Esophagus (tissue), 2 donors: ENCODE measurements around the gene DDX25. TPM values are rescaled to one million over a fixed set of nuclear protein-coding genes. Genes with fewer than 3 reads are reported as not detected.

Experiments used
- H3K27ac ChIP-seq, 2 donors: one replicate each; pipeline ENCODE4 v1.5.1; 2013; ENCODE audit warnings: low read depth in 2 of 2, mild to moderate bottlenecking in 2 of 2, inconsistent platforms in 1 of 2, low read length in 1 of 2, moderate library complexity in 1 of 2
- H3K27me3 ChIP-seq, 2 donors: one replicate each; pipeline ENCODE4 v1.6.1; 2013; ENCODE audit warnings: low read length in 2 of 2, control low read depth in 1 of 2, mild to moderate bottlenecking in 1 of 2; ENCODE audit not compliant: insufficient read depth in 2 of 2, control insufficient read depth in 1 of 2
- H3K36me3 ChIP-seq, 2 donors: one replicate each; pipeline ENCODE4 v1.6.1; 2013; ENCODE audit warnings: low read length in 1 of 2; ENCODE audit not compliant: control insufficient read depth in 2 of 2, insufficient read depth in 2 of 2
- H3K4me1 ChIP-seq, 2 donors: one replicate each; pipeline ENCODE4 v1.6.1; 2013; ENCODE audit warnings: low read length in 1 of 2; ENCODE audit not compliant: control insufficient read depth in 2 of 2, insufficient read depth in 2 of 2
- H3K4me3 ChIP-seq, 2 donors: one replicate each; pipeline ENCODE4 v1.5.1; 2013; ENCODE audit warnings: low read length in 2 of 2, mild to moderate bottlenecking in 2 of 2, low read depth in 1 of 2, moderate library complexity in 1 of 2
- H3K9me3 ChIP-seq, 2 donors: one replicate each; pipeline ENCODE4 v1.6.1; 2013; ENCODE audit warnings: mild to moderate bottlenecking in 2 of 2, low read depth in 1 of 2, low read length in 1 of 2, moderate library complexity in 1 of 2; ENCODE audit not compliant: control insufficient read depth in 2 of 2, insufficient read depth in 1 of 2
- WGBS, 2 donors: extraction: QIAGEN DNeasy Blood & Tissue Kit; methylation state at CpG; one replicate each; pipeline ENCODE4 v1.1.7; 2013; 5-methylcytosine and 5-hydroxymethylcytosine counted together
- polyA plus RNA-seq, 2 donors: library from polyadenylated mRNA; stranded (reverse); fragments of 200-250 nt; gene quantifications; one replicate each; pipeline ENCODE4 v1.2.3, GENCODE V29; 2013
- donor health status: healthy with polysubstance abuse.
- donor health status: Bipolar disorder and iron deficiency.

DDX25 gene
- polyA plus RNA-seq, 2 donors, result 0.14 to 0.27 TPM

DNA sequence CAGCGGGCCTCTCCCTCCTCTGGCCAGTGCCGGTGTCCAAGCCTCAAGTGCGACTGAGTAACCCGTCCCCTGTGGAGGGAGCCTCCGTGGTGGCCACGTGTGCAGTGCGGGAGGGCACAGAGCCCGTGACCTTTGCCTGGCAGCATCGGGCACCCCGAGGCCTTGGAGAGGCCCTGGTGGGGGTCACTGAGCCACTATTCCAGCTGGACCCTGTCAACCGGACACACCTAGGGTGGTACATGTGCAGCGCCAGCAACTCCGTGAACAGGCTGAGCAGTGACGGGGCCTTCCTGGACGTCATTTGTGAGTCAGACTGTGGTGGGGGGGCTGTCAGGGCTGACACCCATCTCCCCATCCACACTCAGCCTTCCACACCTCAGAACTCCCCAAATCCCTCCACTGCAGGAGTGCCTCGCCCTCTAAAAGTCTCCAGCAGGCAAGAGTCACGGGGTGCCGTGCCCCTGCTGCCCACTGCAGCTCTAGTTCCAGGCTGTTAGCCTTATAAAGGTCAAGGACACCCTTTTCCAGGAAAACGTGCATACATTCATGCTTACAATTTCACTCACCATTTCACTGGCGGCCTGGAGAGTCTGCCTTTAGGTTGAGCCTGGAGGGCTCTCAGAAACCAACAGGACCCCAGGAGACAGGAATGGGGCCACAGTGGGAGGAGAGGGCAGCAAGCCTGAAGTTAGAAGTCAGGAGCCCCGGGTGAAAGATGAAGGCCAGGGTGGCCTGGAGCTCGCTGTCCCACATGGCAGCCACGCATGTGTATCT lies 44.2 kb downstream of the DDX25 start:
- 82 to 88% methylated on average over 20 to 23 of the region's 23 CpGs for WGBS, 2 donors
- no peak overlapping the region for H3K4me3 ChIP-seq
- H3K36me3 ChIP-seq, result no peaks in the 10 kb centered on the region
- H3K4me1 ChIP-seq, result peaks cover 13 to 19% of the 10 kb centered on the region in 2 donors
- H3K27ac ChIP-seq, result no peak overlapping the region
- no peaks in the 10 kb centered on the region for H3K27me3 ChIP-seq
- no peaks in the 10 kb centered on the region for H3K9me3 ChIP-seq

DNA sequence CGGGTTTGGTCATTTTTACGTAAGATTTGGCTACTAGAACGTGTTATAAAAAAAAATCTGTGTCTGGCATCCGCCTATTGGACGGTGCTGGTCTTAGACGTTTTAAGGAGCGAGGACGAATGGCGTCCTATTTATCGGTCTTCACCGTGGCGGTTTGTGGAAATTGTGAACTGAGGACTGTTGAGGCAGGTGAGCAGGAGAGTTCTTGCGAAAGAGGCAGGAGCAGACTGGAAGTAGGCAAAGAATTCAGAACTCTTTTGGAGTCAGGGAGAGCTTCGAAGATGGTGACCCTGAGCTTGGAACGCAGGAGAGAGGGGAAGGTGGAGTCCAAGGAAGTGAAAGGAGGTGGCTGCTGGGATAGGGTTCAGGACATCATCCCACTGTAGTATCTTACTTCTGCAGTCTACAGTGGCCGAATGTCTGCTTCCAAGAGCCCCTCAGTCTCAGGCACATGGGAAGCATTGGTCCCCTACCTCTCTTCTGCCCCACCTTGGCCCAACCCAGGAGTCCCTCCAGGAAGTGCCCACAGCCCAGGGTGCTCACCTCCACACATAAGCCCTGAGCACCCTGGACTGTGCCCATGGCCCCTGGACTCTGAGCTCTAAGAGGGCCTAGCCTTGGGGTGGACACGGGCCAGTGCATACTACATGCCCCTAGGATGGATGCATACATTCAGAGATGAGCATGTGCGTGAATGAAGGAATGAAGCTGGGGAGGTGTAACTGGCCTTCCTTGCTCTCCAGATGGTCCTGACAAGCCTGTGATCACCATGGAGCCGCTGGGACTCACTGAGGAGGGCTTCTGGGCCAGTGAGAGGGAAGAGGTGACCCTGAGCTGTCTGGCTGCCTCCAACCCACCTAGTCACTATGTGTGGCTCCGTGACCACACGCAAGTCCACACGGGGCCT lies 45.2 kb downstream of the DDX25 start:
- 92 to 94% methylated on average over 22 of the region's 22 CpGs for WGBS, 2 donors
- peaks cover 13 to 20% of the 10 kb centered on the region in 2 donors for H3K4me1 ChIP-seq
- no peak overlapping the region for H3K27ac ChIP-seq
- H3K36me3 ChIP-seq, result no peaks in the 10 kb centered on the region
- no peaks in the 10 kb centered on the region for H3K27me3 ChIP-seq
- no peaks in the 10 kb centered on the region for H3K9me3 ChIP-seq
- H3K4me3 ChIP-seq, result no peak overlapping the region

DNA sequence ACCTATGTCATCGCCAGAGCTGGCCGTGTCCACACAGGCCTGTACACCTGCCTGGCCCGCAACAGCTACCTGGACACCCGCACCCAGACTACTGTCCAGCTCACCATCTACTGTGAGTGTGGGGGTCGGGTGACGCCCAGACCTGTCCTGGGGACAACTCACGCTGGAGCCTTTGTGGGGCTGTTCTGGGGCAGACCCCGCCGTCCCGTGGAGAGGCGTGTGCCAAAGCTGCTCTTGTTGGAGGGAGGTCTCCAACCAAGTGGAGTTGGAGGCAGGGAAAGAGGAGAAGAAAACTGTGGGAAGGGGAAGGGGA lies 45.8 kb downstream of the DDX25 start:
- H3K36me3 ChIP-seq, result no peaks in the 10 kb centered on the region
- WGBS, 2 donors, result 93 to 95% methylated on average over 11 of the region's 11 CpGs
- no peak overlapping the region for H3K27ac ChIP-seq

DNA sequence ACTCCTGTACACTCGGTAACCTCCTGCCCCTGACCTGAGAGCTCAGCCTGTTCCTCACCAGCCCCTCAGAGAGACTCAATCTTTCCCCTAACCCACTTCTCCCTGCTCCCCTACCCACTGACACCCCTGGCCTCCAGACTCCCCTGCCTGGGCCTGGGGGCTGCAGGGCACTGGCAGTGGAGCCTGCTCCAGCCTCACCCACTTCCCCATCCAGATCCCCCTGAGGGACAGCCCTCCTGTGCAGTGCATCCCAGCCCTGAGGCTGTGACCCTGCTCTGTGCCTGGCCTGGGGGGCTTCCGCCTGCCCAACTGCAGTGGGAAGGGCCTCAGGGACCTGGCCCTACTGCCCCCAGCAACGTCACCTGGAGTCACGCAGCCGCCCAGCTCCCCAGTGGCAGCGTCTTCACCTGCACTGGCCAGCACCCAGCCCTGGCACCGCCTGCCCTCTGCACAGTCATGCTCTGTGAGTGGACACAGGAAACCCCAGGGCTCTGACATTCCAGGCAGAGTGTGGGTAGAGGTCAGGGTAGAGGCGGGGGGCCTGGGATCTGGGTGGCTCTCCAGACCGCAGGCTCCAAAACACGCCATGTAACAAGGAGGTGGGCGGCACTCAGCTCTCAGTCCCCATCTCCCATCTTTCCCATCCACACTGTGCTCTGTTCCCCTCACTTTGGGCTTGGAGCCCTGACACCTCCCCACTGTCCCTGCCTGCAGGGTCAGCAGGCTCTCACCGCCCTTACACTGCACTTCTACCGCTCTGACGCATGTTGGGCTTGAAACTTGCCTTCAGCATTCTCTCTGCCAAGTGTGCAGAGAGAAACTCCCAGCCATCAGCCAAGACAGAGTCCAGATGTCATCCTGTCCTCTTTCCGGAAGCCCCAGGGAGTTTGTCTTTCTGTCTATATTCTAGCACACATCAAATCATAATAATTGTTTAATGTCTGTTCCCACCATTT lies 46.7 kb downstream of the DDX25 start:
- WGBS, 2 donors, result 59 to 62% methylated on average over 15 of the region's 15 CpGs
- no peaks in the 10 kb centered on the region for H3K27me3 ChIP-seq
- H3K9me3 ChIP-seq, result no peaks in the 10 kb centered on the region
- no peaks in the 10 kb centered on the region for H3K36me3 ChIP-seq
- H3K27ac ChIP-seq, result no peak overlapping the region
- H3K4me3 ChIP-seq, result no peak overlapping the region
- peaks cover 13 to 20% of the 10 kb centered on the region in 2 donors for H3K4me1 ChIP-seq

More for the DNA sequence above, 45.8 kb downstream of the DDX25 start:
- Histone ChIP-seq H3K4me1 (peaks cover 13 to 20% of the 10 kb centered on the region in 2 donors), H3K9me3 (no peaks in the 10 kb centered on the region), H3K4me3 (no peak overlapping the region), H3K27me3 (no peaks in the 10 kb centered on the region)

DNA sequence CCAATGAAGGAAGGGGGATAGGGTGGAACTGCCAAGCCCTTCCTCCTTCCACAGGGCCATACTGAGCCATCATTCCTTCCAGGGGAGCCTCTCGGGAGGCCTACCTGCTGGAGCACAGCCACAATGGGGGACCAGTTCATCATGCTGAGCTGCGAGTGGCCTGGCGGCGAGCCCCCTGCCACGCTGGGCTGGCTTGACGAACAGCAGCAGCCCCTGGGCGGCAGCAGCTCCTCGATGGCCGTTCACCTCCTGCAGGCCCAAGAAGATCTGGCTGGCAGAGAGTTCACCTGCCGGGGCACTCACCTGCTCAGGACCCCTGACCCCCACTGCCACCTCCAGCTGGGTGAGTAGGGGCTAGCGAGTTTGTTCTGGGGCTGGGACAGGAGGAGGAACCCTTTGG lies 47.4 kb downstream of the DDX25 start:
- H3K4me3 ChIP-seq, result no peak overlapping the region
- H3K27ac ChIP-seq, result peak overlapping the region in 1 of 2 donors; percentile 15
- 63 to 68% methylated on average over 11 of the region's 11 CpGs for WGBS, 2 donors
- peaks cover 13 to 24% of the 10 kb centered on the region in 2 donors for H3K4me1 ChIP-seq
- no peaks in the 10 kb centered on the region for H3K36me3 ChIP-seq
- H3K9me3 ChIP-seq, result no peaks in the 10 kb centered on the region
- H3K27me3 ChIP-seq, result no peaks in the 10 kb centered on the region

DNA sequence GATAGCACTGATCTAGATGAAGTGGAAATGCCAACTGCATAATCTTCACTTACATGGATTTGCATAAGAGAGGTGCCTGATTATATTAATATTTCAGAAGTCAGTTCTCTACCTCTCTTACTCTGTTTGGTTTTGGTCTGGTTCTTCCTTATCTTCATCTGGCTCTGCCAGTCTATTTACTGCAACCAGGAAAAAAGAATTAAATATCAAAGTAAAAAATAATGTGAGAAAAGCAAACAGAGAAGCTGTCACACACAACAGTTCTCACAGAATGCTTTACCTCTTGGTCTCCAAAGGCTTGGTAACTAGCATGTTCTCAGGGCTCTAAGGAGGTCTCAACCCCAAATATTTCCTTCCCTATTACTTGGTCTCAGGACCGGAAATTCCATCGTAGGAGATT lies 48.3 kb downstream of the DDX25 start:
- H3K9me3 ChIP-seq, result no peaks in the 10 kb centered on the region
- WGBS, 2 donors, result 26 to 46% methylated on average over 2 of the region's 2 CpGs
- H3K4me1 ChIP-seq, result peaks cover 13 to 26% of the 10 kb centered on the region in 2 donors
- peak overlapping the region in 1 of 2 donors; percentile 72 for H3K27ac ChIP-seq
- H3K36me3 ChIP-seq, result no peaks in the 10 kb centered on the region
- no peaks in the 10 kb centered on the region for H3K27me3 ChIP-seq
- H3K4me3 ChIP-seq, result no peak overlapping the region

DNA sequence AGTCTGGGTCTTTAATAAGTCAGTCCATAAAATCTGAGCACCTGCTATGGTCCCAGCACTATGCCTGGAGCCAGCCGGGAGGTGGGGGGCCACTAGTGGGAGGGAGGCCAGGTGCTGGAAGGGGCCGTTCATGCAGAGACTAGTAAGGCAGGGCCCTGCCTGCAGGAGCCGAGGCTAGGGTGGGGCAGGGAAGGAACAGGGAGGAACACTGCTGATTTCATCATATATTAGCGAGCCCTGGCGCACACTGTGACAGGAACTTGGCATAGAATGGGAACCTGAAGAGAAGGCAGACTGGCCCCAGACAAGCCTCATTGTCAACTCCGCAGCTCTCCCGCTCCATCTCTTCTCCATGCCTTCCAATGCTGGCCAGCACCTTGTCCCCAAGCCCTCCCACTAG lies 48.7 kb downstream of the DDX25 start:
- Histone ChIP-seq H3K36me3 (no peaks in the 10 kb centered on the region), H3K27me3 (no peaks in the 10 kb centered on the region), H3K27ac (peak overlapping the region; percentile 16 to 72), H3K9me3 (no peaks in the 10 kb centered on the region), H3K4me3 (no peak overlapping the region), H3K4me1 (peaks cover 13 to 26% of the 10 kb centered on the region in 2 donors)
- WGBS, 2 donors, result 32 to 42% methylated on average over 7 of the region's 7 CpGs

DNA sequence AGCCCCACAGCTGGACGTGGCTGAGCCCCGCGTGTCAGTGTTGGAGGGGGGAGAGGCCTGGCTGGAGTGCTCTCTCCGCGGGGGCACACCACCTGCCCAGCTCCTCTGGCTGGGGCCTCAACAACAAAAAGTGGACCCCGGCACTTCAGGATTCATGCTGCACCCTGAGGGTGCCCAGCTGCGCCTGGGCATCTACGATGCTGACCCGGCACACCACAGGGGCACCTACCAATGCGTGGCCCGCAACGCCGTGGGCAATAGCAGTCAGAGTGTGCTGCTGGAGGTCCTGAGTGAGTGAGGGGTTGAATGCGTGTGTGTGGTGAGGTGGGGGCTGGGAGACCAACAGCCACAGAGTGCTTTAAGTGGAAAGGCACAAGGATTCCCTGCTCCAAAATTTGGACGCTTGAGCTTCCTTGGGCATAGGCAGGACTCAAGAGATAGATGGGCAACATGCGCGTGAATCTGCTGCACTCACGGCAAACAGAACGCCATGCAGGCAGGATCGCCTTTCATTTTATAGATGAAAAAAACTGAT lies 49.2 kb downstream of the DDX25 start:
- Histone ChIP-seq H3K9me3 (no peaks in the 10 kb centered on the region), H3K27ac (no peak overlapping the region), H3K27me3 (no peaks in the 10 kb centered on the region), H3K36me3 (no peaks in the 10 kb centered on the region), H3K4me1 (peaks cover 13 to 25% of the 10 kb centered on the region in 2 donors), H3K4me3 (no peak overlapping the region)
- WGBS, 2 donors, result 77 to 85% methylated on average over 20 of the region's 20 CpGs
